Gastroesophageal sphincter (tissue), 3 donors: Measurements from ENCODE around the gene EIF4A3.

Source experiments
- POLR2AphosphoS5 ChIP-seq: sonication (generic); formaldehyde crosslinking; IDR thresholded peaks from one replicate; pipeline ENCODE4 v1.6.1; 2017; ENCODE audit warnings: antibody characterized with exemption
- TF ChIP-seq, protein P1 (sequence below), 4 experiments: fragments of 200-600 bp in 2 of 4; fragments of 450-650 bp in 2 of 4; sonication (generic) in 1 of 4; IDR thresholded peaks; one replicate each; pipeline ENCODE4 v1.5.1; 2017 to 2019; ENCODE audit warnings: antibody characterized with exemption in 4 of 4, mild to moderate bottlenecking in 2 of 4, moderate library complexity in 2 of 4

DNA sequence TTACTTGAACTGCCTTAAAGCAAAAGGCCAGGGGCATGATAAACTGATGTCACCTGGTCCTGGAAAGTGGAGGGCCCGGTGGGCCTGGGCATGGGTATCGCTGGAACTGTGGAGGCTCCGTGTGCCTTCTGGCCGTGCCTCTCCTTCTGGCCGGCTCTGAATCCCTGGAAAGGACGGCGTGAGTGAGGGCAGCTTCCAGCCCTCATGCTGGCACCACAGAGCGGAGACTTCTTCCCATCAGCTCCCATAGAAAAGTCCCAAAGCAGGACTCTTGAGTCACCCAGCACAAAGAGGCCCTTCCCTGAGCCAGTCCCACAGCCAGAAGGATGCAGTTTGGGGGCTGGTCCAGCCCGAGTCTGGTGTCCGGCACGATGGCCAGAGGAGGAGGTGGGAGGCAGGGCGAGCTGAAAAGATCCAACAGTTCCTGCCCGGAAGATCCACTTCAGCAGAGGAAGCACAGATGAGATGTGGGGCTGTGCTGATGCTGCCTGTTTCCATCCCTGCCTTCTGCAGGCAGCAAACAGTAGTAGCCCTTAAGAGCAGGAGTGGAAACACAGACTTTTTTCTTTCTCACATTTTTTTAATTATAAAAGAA, 37.8 kb downstream of the EIF4A3 start:
- TF ChIP-seq, protein P1, sequence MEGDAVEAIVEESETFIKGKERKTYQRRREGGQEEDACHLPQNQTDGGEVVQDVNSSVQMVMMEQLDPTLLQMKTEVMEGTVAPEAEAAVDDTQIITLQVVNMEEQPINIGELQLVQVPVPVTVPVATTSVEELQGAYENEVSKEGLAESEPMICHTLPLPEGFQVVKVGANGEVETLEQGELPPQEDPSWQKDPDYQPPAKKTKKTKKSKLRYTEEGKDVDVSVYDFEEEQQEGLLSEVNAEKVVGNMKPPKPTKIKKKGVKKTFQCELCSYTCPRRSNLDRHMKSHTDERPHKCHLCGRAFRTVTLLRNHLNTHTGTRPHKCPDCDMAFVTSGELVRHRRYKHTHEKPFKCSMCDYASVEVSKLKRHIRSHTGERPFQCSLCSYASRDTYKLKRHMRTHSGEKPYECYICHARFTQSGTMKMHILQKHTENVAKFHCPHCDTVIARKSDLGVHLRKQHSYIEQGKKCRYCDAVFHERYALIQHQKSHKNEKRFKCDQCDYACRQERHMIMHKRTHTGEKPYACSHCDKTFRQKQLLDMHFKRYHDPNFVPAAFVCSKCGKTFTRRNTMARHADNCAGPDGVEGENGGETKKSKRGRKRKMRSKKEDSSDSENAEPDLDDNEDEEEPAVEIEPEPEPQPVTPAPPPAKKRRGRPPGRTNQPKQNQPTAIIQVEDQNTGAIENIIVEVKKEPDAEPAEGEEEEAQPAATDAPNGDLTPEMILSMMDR (IDR thresholded peaks at IDR 0.05): no peak
- no peak for TF ChIP-seq POLR2AphosphoS5
